HEK293T (cell line): ENCODE results near the gene TMEM186.

Experiments
- ARNT ChIP-seq: fragments of 450-650 bp; IDR thresholded peaks from 2 replicates; pipeline ENCODE4 v1.6.1; 2017; ENCODE audit warnings: mild to moderate bottlenecking
- BHLHE40 ChIP-seq: fragments of 450-650 bp; IDR thresholded peaks from 2 replicates; pipeline ENCODE4 v1.6.1; 2016; ENCODE audit warnings: mild to moderate bottlenecking, moderate library complexity, borderline replicate concordance
- CTBP1 ChIP-seq: fragments of 450-650 bp; IDR thresholded peaks from 2 replicates; pipeline ENCODE4 v1.6.1; 2016; ENCODE audit warnings: borderline replicate concordance
- ELF4 ChIP-seq: fragments of 450-650 bp; IDR thresholded peaks from 2 replicates; pipeline ENCODE4 v1.6.1; 2017; ENCODE audit warnings: antibody characterized with exemption
- FOXA1 ChIP-seq: fragments of 450-650 bp; IDR thresholded peaks from 2 replicates; pipeline ENCODE4 v1.6.1; 2016; ENCODE audit warnings: mild to moderate bottlenecking
- FOXK2 ChIP-seq: fragments of 450-650 bp; IDR thresholded peaks from 2 replicates; pipeline ENCODE4 v1.6.1; 2016; ENCODE audit warnings: mild to moderate bottlenecking
- FOXM1 ChIP-seq: fragments of 450-650 bp; IDR thresholded peaks from 2 replicates; pipeline ENCODE4 v1.6.1; 2017; ENCODE audit warnings: mild to moderate bottlenecking, borderline replicate concordance
- SP1 ChIP-seq: fragments of 450-650 bp; IDR thresholded peaks from 2 replicates; pipeline ENCODE4 v1.6.1; 2017
- SUZ12 ChIP-seq: fragments of 450-650 bp; IDR thresholded peaks from 2 replicates; pipeline ENCODE4 v1.6.1; 2016; ENCODE audit warnings: mild to moderate bottlenecking
- TARDBP ChIP-seq: fragments of 450-650 bp; IDR thresholded peaks from 2 replicates; pipeline ENCODE4 v1.6.1; 2016
- ZNF384 ChIP-seq: fragments of 450-650 bp; IDR thresholded peaks from 2 replicates; pipeline ENCODE4 v1.6.1; 2016
- TF ChIP-seq, protein P1 (sequence below): fragments of 450-650 bp; IDR thresholded peaks from 2 replicates; pipeline ENCODE4 v1.6.1; 2016

DNA sequence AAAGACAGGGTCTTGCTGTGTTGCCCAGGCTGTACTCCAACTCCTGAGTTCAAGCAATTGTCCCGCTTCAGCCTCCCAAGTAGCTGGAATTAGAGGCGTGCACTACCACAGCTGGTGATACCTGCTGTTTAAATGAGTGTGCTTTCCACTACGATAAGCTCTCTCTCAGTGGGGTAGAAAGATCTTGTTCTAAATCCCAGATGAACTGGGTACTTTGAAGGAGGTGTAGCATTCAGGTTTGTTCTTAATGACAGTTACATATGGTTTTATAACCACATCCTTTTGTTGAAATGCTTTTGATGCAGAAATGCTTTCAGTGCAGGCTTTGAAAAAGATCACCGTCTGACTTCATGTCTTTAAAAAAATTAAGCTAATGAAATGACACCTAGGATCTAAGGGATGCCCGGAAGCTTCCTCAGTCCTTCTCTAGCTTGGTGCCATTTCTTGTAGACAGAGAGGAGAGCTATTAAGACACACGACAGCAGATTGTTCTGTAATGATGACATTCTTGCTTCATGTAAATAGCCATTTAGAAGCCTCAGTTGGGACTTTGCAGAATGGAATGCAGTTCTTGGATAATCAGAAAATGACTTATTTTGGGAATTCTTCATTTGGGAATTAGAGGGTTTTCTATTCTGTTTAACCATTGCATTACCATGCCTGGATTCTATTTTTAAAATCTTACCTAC is 19.7 kb upstream of the TMEM186 start:
- TF ChIP-seq TARDBP (no peak), FOXA1 (no peak), ARNT (no peak), SUZ12 (no peak), SP1 (no peak), FOXK2 (no peak), FOXM1 (no peak), BHLHE40 (no peak), ELF4 (no peak), CTBP1 (no peak), ZNF384 (no peak)
- TF ChIP-seq, protein P1, sequence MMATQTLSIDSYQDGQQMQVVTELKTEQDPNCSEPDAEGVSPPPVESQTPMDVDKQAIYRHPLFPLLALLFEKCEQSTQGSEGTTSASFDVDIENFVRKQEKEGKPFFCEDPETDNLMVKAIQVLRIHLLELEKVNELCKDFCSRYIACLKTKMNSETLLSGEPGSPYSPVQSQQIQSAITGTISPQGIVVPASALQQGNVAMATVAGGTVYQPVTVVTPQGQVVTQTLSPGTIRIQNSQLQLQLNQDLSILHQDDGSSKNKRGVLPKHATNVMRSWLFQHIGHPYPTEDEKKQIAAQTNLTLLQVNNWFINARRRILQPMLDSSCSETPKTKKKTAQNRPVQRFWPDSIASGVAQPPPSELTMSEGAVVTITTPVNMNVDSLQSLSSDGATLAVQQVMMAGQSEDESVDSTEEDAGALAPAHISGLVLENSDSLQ: no peak
